AG08395 (cell line): ENCODE measurements around the gene ABCC5.
"Not testable (repeated sequence)": the region's sequence is repeated elsewhere in the genome, so short reads cannot be mapped to it uniquely, and the experiment has no call there.

Experiments used
- DNase-seq: peaks from one replicate; pipeline ENCODE4 v3.0.0; 2012; ENCODE audit warnings: mixed read lengths, low spot score

Gene ABCC5

DNA sequence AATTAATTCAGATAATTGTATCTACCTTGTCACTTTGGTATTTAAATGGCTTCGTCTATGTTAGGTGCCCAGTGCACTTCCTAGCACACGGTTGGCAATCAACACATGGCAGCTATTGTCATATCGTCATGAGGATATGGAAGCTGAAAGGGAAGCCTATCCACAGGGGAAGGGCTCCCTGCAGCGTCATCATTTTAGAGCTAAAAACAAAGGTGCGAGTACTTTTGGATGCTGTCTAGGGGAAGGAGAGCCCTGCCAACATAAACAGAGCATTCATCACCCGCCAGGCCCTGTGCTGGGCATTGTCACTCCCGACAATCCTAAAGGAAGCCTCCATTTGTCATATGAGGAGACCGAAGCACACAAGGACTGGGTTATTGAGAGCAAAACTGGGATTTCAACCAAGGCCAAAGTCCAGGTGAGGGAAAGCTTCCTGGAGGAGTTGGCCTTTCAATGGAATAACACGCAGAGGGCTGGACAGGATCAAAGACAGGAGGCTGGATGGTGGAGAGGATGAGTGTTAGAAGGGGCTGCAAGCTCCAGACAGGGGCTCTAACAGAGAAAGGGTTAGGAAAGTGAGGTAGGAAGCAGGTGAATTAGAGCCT lies 125.0 kb downstream of the ABCC5 start:
- DNase-seq, result no peak

DNA sequence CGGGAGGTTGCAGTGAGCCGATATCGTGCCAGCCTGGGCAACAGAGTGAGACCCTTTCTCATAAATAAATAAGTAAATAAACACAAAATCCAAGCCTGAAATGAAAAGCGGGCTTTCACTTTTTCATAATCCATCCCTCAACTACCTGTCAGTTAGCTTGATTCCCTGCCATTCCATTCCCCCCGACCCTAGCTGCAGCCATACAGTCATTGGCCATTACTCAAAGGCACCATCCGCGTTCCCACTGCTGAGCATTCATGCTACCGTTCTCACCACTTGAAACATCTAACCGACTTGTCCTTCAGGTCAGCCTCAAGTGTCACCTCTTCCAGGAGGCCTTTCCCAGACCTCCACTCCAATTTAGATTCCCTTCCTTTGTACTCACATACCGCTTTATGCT lies 131.9 kb downstream of the ABCC5 start:
- no peak for DNase-seq

GRCh38 chr3:183884427-183885296 lies 133.0 kb downstream of the ABCC5 start, which contains the start of gene PARL:
PARL (minus strand) TSS chr3:183884880; CDS start chr3:183884846, 34 bp downstream.
- DNase-seq, result peak; percentile 96

DNA sequence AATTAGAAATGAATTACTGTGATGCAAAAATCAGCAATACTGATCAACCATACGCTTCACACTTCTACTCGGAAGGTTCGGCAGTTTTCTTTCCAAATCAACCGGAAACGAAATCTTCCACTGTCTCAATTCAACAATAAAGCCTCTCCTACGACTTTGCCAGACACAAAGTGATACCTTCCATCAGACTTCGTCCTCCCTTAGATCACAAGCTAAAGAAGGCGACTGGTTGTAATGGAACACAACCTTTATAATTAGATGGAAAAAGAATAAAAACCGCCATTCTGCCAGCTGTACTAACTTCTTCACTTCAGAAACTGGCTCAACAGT lies 133.6 kb downstream of the ABCC5 start:
- DNase-seq, result no peak

GRCh38 chr3:183883291-183884096 lies 134.2 kb downstream of the ABCC5 start:
- DNase-seq, result no peak

- no peak for DNase-seq
Observed at GRCh38 chr3:183880121-183880520, 137.6 kb downstream of the ABCC5 start.

GRCh38 chr3:183879243-183879642 lies 138.4 kb downstream of the ABCC5 start:
- no peak for DNase-seq

DNA sequence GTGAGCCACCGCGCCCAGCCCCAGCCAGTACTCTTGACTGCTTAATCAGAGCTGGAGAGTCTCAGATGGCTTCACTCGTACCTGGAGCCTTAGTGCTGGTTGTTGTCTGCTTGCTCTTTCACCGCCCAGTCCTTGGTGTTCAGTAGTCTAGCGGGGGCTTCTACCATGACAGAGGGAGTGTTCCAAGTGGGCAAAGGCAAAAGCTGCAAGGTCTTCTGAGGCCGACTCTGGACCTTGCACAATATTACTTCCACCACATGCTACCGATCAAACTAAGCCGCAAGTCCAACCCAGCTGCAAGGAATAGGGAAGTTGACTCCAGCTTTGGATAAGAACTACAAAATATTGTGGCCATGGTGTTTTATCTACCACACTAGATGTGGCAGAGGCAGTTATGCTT lies 139.6 kb downstream of the ABCC5 start:
- no peak for DNase-seq

DNA sequence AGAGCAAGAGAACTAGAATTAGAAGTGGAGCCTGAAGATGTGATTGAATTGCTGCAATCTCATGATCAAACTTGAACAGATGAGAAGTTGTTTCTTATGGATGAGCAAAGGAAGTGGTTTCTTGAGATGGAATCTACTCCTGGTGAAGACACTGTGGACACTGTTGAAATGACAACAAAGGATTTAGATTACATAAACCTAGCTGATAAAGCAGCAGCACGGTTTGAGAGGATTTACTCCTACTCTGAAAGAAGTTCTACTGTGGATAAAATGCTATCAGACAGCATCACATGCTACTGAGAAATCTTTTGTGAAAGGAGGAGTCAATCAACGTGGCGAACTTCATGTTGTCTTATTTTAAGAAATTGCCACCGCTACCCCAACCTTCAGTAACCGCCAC lies 140.5 kb downstream of the ABCC5 start:
- not testable (repeated sequence) for DNase-seq

DNA sequence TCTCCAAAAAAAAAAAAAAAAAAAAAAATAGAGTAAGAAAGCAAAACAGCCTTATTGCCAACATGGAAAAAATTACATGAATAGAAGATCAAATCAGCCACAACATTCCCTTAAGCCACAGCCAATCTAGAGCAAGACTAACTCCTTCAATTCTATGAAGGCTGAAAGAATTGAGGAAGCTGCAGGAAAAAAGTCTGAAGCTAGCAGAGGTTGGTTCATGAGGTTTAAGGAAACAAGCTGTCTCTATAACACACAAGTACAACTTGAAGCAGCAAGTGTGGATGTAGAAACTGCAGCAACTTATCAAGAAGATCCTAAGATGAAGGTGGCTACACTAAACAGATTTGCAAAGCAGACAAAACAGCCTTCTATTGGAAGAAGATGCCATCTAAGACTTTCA lies 142.3 kb downstream of the ABCC5 start:
- DNase-seq, result no peak

DNA sequence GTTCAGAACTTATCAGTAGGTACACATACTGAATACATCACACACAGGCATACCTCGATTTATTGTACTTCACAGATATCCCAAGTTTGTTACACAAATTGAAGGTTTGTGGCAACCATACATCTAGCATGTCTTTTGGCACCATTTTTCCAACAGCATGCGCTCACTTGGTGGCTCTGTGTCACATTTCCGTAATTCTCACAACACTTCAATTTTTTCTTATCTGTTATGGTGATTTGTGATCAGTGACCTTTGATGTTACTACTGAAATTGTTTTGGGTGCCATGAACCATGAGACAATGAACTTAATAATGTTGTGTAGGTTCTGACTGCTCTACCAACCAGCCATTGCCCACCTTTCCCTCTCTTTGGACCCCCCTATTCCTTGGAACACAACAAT lies 143.8 kb downstream of the ABCC5 start:
- DNase-seq, result no peak

GRCh38 chr3:183871541-183871940 lies 146.1 kb downstream of the ABCC5 start:
- no peak for DNase-seq

DNA sequence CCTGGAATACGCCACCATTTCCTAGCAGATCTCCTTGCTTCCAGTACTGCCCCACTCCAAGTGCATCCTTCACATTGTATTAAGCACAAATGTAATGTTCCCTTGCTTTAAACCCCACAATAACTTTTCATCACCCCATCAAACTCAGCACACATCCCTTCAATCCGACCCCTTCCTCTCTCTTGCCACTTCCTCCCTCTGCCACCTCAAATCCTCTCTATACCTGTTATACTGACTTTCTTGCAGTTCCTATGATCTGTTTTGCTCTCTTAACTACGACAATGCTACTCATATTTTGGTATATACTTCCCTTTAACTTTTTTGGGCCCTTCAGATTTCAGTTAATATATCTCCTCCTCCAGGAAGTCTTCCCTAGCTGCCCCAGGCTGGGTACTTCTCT lies 147.1 kb downstream of the ABCC5 start:
- no peak for DNase-seq
